Skeletal muscle cell (primary cell): ENCODE data around the gene SOX21.
"Not testable (repeated sequence)": the region's sequence is repeated elsewhere in the genome, so short reads cannot be mapped to it uniquely, and the experiment has no call there.

Experiments used
- DNase-seq: peaks from one replicate; pipeline ENCODE4 v3.0.0-alpha.2; 2010; ENCODE audit warnings: low read depth
- H3K4me3 ChIP-seq: 2 replicates; pipeline ENCODE4 v1.5.1; 2011; ENCODE audit warnings: low read depth, mild to moderate bottlenecking, control low read depth, low read length, moderate library complexity

Gene SOX21

GRCh38 chr13:94712287-94712811, at the start of gene SOX21:
SOX21 (minus strand) TSS chr13:94712545; CDS start chr13:94712049, 496 bp downstream.
- peak within 1 kb of the TSS; percentile 28 for H3K4me3 ChIP-seq
- no peak for DNase-seq

- no peak for DNase-seq
Observed at GRCh38 chr13:94761407-94761806, 49.1 kb upstream of the SOX21 start.

DNA sequence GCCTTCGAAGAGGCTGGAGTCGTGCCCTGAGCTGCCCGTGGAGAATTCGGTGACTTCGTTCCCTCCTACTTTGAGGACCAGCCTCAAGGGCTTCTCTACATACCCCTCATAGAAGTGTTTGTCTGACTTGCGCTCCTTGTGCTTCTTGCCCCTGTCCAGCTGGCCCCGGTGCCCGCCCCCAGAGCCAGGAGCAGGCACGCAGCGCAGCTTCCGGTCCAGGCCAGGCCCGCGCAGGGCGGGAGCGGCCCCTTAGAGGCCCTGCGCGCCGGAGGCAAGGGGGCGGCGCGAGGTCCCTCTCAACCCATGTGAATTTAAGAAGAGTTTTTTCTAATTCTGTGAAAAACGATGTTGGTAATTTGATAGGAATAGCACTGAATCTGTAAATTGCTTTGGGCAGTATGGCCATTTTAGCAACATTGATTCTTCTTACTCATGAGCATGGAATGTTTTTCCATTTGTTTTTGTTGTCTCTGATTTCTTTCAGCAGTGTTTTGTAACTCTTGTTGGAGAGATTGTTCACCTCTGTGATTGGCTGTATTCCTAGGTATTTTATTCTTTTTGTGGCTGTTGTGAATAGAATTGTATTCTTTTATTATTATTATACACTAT, 46.9 kb upstream of the SOX21 start:
- no peak overlapping the region for H3K4me3 ChIP-seq
- DNase-seq: no peak

More at GRCh38 chr13:94761407-94761806, 49.1 kb upstream of the SOX21 start:
- H3K4me3 ChIP-seq: no peak overlapping the region

DNA sequence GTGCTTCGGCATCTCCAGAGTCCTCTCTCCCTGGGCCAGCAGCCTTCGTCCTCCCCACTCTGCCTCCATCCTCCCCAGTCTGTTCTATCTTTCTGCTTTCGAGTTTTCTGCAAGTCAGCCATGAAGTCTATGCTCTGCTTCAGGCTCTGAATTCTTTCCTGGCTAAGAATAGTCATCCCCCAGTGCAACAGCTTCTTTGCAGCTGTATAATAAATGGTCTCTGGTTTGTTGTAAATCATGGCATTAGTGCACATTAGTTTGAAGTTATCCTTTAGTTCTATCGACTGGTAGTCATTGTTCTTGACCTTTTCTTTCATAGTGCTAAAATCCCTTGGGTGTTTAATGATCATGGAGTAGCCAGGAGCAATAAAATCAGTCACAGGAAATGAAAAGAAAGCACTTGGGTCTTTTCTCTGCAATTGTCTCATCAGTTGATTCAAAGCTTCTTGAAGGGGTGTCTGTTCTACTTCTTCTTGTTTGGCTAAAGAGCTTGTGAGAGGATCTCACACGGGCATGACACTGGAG, 46.2 kb upstream of the SOX21 start:
- DNase-seq: no peak
- no peak overlapping the region for H3K4me3 ChIP-seq

- DNase-seq: no peak
- H3K4me3 ChIP-seq: no peak overlapping the region
Observed at GRCh38 chr13:94753327-94753726, 41.0 kb upstream of the SOX21 start.

GRCh38 chr13:94749162-94749561, 36.8 kb upstream of the SOX21 start:
- H3K4me3 ChIP-seq: no peak overlapping the region
- no peak for DNase-seq

DNA sequence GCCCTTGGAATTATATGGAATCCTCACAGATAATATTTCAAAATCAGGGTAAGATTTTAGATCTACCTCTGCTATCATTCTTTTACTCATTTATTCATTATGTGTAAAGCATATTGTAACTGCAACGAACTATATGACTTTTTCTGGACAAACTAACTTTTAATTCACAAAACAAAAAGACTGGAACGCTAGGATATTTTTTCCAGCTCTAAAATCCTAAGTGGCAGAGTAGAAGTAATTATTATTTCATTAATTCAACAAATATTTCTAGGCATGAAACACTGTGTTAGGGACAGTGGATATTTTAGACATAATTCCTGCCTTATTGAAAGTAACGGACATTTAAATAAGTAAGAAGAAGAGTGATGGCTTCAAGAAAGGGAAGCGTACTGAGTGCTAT, 26.9 kb upstream of the SOX21 start:
- H3K4me3 ChIP-seq: no peak overlapping the region
- DNase-seq: no peak

DNA sequence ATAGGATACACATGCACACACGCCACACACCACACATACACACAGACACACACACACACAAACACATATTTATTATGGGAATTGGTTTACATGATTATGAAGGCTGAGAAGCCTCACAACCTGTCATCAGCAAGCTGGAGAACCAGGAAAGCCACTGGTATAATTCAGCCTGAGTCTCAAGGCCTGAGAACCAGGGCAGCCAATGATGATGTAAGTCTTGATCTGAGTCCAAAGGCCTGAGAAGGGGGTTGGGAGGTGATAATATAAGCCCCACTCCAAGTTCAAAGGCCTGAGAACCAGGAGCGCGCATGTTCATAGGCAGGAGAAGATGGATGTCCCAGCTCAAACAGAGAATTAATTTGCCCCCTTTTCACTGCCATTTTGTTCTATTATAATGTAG, 18.7 kb upstream of the SOX21 start:
- DNase-seq: no peak
- H3K4me3 ChIP-seq: no peak overlapping the region

DNA sequence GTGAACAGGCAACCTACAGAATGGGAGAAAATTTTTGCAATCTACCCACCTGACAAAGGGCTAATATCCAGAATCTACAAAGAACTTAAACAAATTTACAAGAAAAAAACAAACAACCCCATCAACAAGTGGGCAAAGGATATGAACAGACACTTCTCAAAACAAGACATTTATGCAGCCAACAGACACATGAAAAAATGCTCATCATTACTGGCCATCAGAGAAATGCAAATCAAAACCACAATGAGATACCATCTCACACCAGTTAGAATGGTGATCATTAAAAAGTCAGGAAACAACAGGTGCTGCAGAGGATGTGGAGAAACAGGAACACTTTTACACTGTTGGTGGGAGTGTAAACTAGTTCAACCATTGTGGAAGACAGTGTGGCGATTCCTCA, 17.6 kb upstream of the SOX21 start:
- not testable (repeated sequence) for H3K4me3 ChIP-seq, DNase-seq

DNA sequence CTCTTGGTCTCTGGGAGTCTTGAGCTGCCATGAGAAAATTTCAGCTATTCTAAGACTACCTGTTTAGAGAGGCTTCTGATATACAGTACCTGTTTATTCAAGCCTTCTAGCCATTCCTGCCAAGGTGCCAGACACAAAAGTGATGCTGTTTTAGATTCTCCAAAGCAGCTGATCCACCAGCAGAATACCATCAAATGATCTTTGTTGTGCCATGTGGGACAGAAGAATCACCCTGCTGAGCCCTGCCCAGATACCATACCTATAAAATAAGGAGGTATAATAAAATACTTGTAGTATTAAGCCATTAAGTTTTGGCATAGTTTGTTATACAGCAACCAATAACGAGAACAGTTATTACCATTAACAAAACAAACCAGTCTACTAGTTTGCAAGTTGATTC, 14.1 kb upstream of the SOX21 start:
- no peak for DNase-seq
- H3K4me3 ChIP-seq: no peak overlapping the region

DNA sequence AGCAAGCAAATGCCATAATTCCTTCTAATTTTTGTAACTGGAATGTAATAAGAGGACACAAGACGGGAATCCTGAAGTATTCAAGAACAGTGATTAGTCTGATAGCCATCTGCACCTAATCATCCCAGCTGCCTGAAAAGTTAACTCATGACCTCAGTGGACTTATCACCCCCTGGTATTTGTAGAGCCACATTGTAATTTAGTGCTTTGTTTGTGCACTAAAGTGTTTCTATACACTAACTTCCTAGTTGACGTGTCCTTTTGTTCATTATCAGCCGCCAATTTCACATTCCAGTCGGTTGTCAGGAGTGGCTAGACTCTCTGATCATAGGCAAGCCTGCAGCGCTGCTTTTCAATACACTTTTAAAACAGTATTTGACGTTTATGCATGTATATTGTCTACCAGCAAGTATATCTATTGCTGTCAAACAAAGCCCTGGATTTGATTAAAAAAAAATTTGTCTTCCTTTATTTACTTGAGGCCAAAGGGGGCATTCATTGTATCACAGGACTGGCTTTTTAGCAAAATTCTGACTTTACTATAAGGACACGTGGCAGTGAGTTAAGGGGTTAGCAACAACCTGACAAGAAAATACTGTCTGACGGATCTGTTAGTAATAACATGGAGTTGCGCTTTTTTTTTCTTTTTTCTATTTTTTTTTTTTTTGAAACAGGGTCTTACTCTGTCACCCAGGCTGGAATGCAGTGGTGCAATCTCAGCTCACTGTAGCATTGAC, 10.4 kb upstream of the SOX21 start:
- no peak for DNase-seq
- no peak overlapping the region for H3K4me3 ChIP-seq

DNA sequence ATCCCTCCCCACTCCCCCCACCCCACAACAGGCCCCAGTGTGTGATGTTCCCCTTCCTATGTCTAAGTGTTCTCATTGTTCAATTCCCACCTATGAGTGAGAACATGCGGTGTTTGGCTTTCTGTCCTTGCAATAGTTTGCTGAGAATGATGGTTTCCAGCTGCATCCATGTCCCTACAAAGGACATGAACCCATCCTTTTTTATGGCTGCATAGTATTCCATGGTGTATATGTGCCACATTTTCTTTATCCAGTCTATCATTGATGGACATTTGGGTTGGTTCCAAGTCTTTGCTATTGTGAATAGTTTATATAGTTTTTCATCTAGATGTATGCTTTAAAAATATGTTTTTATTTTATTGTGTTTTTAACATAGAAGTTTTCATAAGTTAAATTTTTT, 6.4 kb upstream of the SOX21 start:
- not testable (repeated sequence) for DNase-seq, H3K4me3 ChIP-seq

DNA sequence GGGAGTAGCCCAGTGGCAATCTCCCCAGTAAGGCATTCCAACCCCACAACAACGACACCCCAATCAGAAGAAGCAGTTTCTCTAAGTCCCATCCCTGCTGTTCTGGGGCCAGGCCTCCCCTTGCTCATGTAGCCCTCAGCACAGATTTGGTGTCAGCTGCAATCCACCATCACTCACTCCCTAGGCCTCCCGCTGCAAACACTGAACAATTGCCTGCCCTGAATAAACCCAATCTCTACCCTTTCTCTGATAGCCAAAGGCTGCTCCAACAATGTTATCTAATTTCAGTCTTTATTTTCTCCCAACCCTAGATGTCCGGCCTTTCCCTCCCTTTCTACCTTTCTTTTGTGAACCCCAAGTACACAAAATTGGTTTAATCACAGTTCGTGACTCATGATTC, 5.6 kb upstream of the SOX21 start:
- H3K4me3 ChIP-seq: no peak overlapping the region
- no peak for DNase-seq

GRCh38 chr13:94716016-94716415, 3.7 kb upstream of the SOX21 start:
- DNase-seq: no peak
- no peak overlapping the region for H3K4me3 ChIP-seq

GRCh38 chr13:94713561-94714182, 1.3 kb upstream of the SOX21 start:
- H3K4me3 ChIP-seq: no peak overlapping the region
- DNase-seq: no peak

DNA sequence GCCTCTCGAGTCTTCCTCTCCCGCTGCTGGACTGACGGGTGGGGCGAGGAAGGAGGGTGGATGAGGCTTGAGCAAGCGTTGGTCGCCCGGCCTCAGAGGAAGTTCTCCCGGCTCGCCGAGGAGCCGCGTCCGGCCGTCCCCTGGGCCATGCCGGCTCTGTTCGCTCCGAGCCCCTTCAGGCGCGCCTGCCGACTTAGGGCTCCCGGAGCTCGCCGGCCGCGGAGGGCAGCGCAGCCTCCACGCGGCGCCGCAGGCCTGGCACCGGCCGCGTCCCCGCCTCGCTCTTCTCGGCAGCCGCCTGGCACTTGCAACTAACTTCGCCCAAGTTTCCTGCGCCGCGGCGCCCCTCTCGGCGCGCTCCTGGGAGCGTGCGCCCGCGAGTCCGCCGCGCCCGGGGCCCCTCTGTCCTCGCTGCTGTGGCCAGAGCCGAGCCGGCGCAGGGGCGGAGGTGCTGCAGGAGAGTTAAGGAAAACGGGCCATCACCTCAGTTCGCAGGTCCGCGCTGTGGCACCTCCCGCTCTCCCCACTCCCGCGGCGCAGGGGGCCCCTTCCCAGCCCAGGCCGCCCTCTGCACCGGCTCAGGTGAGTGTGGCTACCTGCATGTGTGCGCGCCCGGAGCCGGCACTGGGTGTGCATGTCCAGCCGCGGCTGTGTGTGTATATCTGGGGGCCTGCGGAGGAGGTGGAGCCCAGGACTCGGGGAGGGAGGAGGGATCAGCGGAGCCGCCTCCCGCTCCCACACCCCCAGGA, 641 bp upstream of the SOX21 start:
- peak; percentile 11 for DNase-seq
- peak overlapping the region; percentile 28 for H3K4me3 ChIP-seq

GRCh38 chr13:94711561-94712286, 621 bp downstream of the SOX21 start:
- DNase-seq: no peak
- no peak overlapping the region for H3K4me3 ChIP-seq

DNA sequence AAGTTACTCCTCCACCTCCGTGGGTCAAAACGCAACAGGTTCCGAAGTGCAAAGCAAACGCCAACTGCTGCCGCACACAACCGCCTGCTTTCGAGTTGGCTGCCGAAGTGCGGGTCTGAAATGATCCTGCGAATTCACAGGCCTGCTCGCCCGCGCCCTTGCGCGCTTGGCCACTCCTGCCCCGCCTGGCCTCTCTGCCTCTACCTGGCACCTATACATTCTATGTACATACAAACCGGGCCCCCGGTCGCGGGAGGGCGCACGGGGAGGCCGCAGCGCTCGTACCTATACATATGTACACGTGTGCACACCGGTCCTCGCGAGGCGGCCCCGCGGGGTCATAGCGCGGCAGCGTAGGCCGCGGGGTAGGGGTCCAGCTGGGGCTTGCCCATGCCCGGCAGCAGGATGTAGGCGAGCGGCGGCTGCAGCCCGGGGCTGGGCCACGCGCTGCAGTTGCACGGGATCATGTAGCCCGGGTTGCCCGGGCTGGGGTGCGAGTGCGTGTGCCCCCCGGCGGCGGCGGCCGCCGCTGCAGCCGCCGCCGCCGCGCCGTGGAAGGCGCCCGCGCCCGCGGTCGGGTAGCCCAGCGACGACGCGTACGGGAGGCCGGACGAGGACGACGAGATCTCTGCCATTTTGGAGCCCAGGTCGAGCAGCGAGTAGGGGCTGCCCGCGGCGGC, 1.3 kb downstream of the SOX21 start:
- H3K4me3 ChIP-seq: peak overlapping the region; percentile 3
- DNase-seq: no peak
